Measurements from ENCODE around the gene MYOM3. TPM values are rescaled to one million over a fixed set of nuclear protein-coding genes. Genes with fewer than 3 reads are reported as not detected.

Gene MYOM3
- total RNA-seq, result 7.7 TPM
- 0.29 TPM for polyA plus RNA-seq

- Histone ChIP-seq H3K27ac (ENCODE audit: low read depth) (no peak within 1 kb of the TSS), H3K4me3 (ENCODE audit: low read depth, low read length) (no peak within 1 kb of the TSS), H3K4me1 (ENCODE audit: insufficient read depth) (no peaks in the 10 kb centered on the region), H3K36me3 (ENCODE audit: insufficient read depth) (no peaks in the 10 kb centered on the region)
- WGBS, result 31% methylated on average over 27 of the region's 27 CpGs
- DNase-seq (ENCODE audit: extremely low spot score), result peak; percentile 41
Observed at GRCh38 chr1:24111996-24112779, at the start of gene MYOM3. TSS of gene MYOM3 (minus strand) at chr1:24112135. CDS start at chr1:24108636, 3,499 bp downstream.

GRCh38 chr1:24161270-24161669 is 49.3 kb upstream of the MYOM3 start:
- Histone ChIP-seq H3K36me3 (ENCODE audit: insufficient read depth) (no peaks in the 10 kb centered on the region), H3K27ac (ENCODE audit: low read depth) (no peak overlapping the region), H3K4me1 (ENCODE audit: insufficient read depth) (no peaks in the 10 kb centered on the region), H3K4me3 (ENCODE audit: low read depth, low read length) (no peak overlapping the region)
- WGBS, result 76% methylated on average over 4 of the region's 4 CpGs
- DNase-seq (ENCODE audit: extremely low spot score), result no peak

- H3K36me3 ChIP-seq (ENCODE audit: insufficient read depth), result no peaks in the 10 kb centered on the region
- 85% methylated on average over 5 of the region's 5 CpGs for WGBS
- H3K4me3 ChIP-seq (ENCODE audit: low read depth, low read length), result no peak overlapping the region
- DNase-seq (ENCODE audit: extremely low spot score), result no peak
- H3K4me1 ChIP-seq (ENCODE audit: insufficient read depth), result no peaks in the 10 kb centered on the region
- no peak overlapping the region for H3K27ac ChIP-seq (ENCODE audit: low read depth)
Observed at GRCh38 chr1:24159366-24159765, 47.4 kb upstream of the MYOM3 start.

GRCh38 chr1:24157918-24158481 is 46.1 kb upstream of the MYOM3 start:
- H3K4me3 ChIP-seq (ENCODE audit: low read depth, low read length), result no peak overlapping the region
- H3K27ac ChIP-seq (ENCODE audit: low read depth), result no peak overlapping the region
- DNase-seq (ENCODE audit: extremely low spot score), result no peak
- no peaks in the 10 kb centered on the region for H3K4me1 ChIP-seq (ENCODE audit: insufficient read depth)
- WGBS, result 82% methylated on average over 6 of the region's 6 CpGs
- H3K36me3 ChIP-seq (ENCODE audit: insufficient read depth), result no peaks in the 10 kb centered on the region

- no peaks in the 10 kb centered on the region for H3K4me1 ChIP-seq (ENCODE audit: insufficient read depth)
- no peak overlapping the region for H3K4me3 ChIP-seq (ENCODE audit: low read depth, low read length)
- 94% methylated on average over 18 of the region's 18 CpGs for WGBS
- no peak for DNase-seq (ENCODE audit: extremely low spot score)
- no peak overlapping the region for H3K27ac ChIP-seq (ENCODE audit: low read depth)
- H3K36me3 ChIP-seq (ENCODE audit: insufficient read depth), result no peaks in the 10 kb centered on the region
Observed at GRCh38 chr1:24156542-24157260, 44.8 kb upstream of the MYOM3 start.

- no peak for DNase-seq (ENCODE audit: extremely low spot score)
- Histone ChIP-seq H3K27ac (ENCODE audit: low read depth) (no peak overlapping the region), H3K4me3 (ENCODE audit: low read depth, low read length) (no peak overlapping the region), H3K4me1 (ENCODE audit: insufficient read depth) (no peaks in the 10 kb centered on the region), H3K36me3 (ENCODE audit: insufficient read depth) (no peaks in the 10 kb centered on the region)
- 65% methylated on average over 11 of the region's 11 CpGs for WGBS
Observed at GRCh38 chr1:24155011-24155782, 43.3 kb upstream of the MYOM3 start.

GRCh38 chr1:24154215-24154614 is 42.3 kb upstream of the MYOM3 start:
- no peaks in the 10 kb centered on the region for H3K36me3 ChIP-seq (ENCODE audit: insufficient read depth)
- no peak overlapping the region for H3K27ac ChIP-seq (ENCODE audit: low read depth)
- H3K4me1 ChIP-seq (ENCODE audit: insufficient read depth), result no peaks in the 10 kb centered on the region
- H3K4me3 ChIP-seq (ENCODE audit: low read depth, low read length), result no peak overlapping the region
- WGBS, result 63% methylated on average over 8 of the region's 8 CpGs
- DNase-seq (ENCODE audit: extremely low spot score), result no peak

- H3K4me1 ChIP-seq (ENCODE audit: insufficient read depth), result no peaks in the 10 kb centered on the region
- no peak overlapping the region for H3K27ac ChIP-seq (ENCODE audit: low read depth)
- no peaks in the 10 kb centered on the region for H3K36me3 ChIP-seq (ENCODE audit: insufficient read depth)
- WGBS, result 84% methylated on average over 10 of the region's 10 CpGs
- no peak for DNase-seq (ENCODE audit: extremely low spot score)
- H3K4me3 ChIP-seq (ENCODE audit: low read depth, low read length), result no peak overlapping the region
Observed at GRCh38 chr1:24152631-24153494, 40.9 kb upstream of the MYOM3 start.

- DNase-seq (ENCODE audit: extremely low spot score), result peak; percentile 74
- Histone ChIP-seq H3K27ac (ENCODE audit: low read depth) (no peak overlapping the region), H3K36me3 (ENCODE audit: insufficient read depth) (no peaks in the 10 kb centered on the region), H3K4me3 (ENCODE audit: low read depth, low read length) (no peak overlapping the region), H3K4me1 (ENCODE audit: insufficient read depth) (no peaks in the 10 kb centered on the region)
- 13% methylated on average over 12 of the region's 12 CpGs for WGBS
Observed at GRCh38 chr1:24151175-24151533, 39.2 kb upstream of the MYOM3 start.

- no peaks in the 10 kb centered on the region for H3K4me1 ChIP-seq (ENCODE audit: insufficient read depth)
- no peaks in the 10 kb centered on the region for H3K36me3 ChIP-seq (ENCODE audit: insufficient read depth)
- no peak overlapping the region for H3K4me3 ChIP-seq (ENCODE audit: low read depth, low read length)
- 18% methylated on average over 36 of the region's 36 CpGs for WGBS
- peak; percentile 70 for DNase-seq (ENCODE audit: extremely low spot score)
- no peak overlapping the region for H3K27ac ChIP-seq (ENCODE audit: low read depth)
Observed at GRCh38 chr1:24150234-24151174, 38.6 kb upstream of the MYOM3 start.

- no peak for DNase-seq (ENCODE audit: extremely low spot score)
- no peak overlapping the region for H3K4me3 ChIP-seq (ENCODE audit: low read depth, low read length)
- 61% methylated on average over 5 of the region's 5 CpGs for WGBS
- no peaks in the 10 kb centered on the region for H3K4me1 ChIP-seq (ENCODE audit: insufficient read depth)
- H3K36me3 ChIP-seq (ENCODE audit: insufficient read depth), result no peaks in the 10 kb centered on the region
- H3K27ac ChIP-seq (ENCODE audit: low read depth), result no peak overlapping the region
Observed at GRCh38 chr1:24149866-24150233, 37.9 kb upstream of the MYOM3 start.

- Histone ChIP-seq H3K4me3 (ENCODE audit: low read depth, low read length) (no peak overlapping the region), H3K36me3 (ENCODE audit: insufficient read depth) (no peaks in the 10 kb centered on the region), H3K4me1 (ENCODE audit: insufficient read depth) (no peaks in the 10 kb centered on the region), H3K27ac (ENCODE audit: low read depth) (no peak overlapping the region)
- WGBS, result 67% methylated on average over 6 of the region's 6 CpGs
- no peak for DNase-seq (ENCODE audit: extremely low spot score)
Observed at GRCh38 chr1:24147816-24148215, 35.9 kb upstream of the MYOM3 start.

All from urinary bladder (tissue), 4 donors.